Eye (tissue), 1 donor: ENCODE measurements around the gene LGI2.

Experiments used
- DNase-seq: peaks from one replicate; pipeline ENCODE4 v3.0.0-alpha.2; 2015

LGI2 gene

DNA sequence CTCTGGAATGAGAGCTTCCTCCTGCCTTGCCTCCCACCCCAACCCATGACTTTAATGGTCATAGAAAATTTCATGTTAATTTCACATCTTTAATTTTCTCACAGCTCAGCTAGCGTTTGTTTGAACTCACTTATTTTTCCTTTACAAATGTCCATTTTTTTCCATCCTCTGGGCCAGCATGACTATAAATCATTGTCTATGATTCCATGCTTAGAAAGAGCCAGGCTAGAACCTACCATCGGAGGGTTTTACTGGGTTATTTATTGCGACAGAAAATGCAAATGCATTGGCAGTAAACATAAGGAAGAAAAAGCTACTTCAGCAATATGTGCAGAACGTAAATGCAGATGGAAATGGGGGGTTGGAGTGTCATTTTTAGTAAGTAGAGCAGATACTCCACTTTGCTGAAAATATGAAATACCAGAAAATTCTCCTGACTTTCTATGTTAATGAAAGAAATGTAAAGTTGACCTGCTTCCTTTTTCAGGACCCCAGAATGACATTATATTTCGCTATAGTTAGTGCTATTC lies 37.1 kb downstream of the LGI2 start:
- DNase-seq, result no peak

DNA sequence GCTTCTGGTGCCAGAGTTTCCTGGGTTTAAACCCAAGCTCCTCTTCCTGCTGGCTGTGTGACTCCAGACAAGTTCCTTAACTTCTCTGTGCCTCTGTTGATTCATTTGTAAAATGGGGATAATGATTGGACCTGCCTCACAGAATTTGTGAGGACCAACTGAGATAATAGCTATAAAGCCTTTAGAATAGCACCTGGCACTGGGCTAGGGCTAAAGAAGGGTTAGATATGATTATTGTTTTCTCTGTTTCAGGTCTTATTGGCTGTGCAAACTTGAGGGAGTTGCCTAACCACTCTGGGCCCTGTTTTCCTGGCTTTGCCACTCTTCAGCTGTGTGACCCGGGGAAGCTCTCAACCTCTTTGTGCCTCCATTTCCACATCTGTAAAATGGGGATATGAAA lies 37.8 kb downstream of the LGI2 start:
- DNase-seq, result no peak

DNA sequence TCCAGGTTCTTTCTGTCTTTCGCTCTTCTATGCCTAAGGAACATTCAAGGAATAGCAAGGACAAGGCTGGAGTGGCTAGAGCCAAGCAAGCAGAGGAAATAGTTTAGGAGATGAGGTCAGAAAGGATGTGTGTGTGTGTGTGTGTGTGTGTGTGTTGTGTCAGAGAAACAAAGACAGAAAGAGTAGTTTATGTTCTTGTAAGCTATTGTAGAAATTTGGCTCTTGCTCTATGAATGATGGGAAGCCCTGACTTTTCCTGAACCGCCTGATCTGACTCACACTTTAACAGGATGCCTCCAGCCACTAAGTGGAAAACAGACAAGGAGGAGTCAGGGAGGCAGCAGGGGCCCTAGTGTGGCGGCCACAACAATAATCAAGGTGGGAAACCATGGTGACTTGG lies 39.7 kb downstream of the LGI2 start:
- DNase-seq, result no peak

DNA sequence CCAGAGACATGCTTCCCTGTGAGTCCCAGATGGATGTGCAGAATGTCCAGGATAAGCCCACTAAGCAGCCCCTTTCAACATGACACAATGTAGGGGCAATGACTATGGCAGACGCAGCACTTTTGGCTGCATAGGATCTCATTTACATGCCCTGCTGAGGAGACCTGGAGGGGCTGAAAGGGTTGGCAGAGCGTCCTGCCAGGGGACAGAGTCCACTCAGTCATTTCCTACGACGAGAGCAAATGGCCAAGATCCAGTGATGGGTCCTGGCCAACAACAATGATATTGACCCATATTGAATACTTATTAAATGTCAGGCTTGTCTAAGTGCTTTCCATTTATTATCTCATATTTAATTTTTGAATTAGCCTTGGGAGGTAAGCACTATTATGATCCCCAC lies 41.4 kb downstream of the LGI2 start:
- DNase-seq, result no peak

DNA sequence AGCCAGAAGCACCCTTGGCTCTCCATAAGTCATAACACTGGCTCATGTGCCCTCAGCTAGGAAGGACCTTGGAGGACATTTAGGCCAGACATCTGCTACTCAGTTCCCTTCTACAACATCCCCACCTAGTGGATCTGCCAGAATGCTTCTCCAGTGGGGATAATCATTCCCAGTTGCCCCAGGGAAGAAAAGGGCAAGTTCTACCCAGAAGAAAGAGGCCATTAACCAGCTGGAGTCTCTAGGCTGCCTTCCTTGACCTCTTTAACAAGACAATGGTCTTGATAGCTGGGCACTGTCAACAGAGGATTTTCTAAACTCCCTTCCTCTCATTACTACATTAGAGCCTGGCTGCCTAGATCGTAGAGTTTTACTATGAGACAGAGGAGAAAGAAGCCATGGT lies 42.0 kb downstream of the LGI2 start:
- DNase-seq, result peak; percentile 30

DNA sequence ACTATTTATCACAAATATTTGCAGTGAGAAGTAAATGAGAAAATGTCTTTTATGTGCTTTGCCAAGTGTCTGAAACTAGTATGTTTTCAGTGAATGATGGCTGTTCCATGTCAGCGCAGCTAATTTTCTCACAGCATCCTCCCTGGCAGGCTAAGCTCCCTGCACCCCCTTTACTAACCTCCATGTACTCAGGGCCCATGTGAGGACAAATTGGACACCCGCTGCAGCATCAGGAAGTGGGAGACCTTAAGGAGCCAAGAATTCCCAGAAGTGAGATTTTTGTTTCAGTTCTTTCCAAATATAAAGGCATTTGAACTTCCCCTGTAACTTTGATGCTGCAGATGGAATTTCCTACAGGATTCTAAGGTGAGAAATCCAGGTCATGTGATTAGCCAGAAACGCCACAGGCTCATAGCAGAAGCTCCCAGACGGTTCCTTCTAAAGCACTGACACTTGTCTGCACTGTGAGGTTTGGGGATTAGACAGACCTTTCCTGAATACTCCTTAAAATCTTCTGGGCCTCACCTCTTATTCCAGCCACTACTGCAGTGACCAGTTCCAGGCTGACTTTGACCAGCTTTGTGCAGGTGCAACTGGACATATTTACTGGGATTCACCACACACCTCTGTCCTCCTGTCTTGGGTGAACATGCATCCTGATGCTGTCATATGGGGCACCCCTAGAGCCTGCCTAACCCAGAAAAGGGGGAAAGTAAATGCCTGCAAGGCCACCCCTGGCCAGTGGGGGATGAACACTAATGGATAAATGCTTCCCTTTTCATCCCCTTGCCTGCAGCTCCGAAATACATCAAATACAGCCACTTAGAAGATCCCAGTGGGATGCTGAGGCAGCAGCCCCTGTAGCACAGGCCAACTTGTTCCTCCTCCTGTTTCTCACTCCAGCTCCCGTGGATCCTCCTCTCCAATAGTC lies 45.9 kb downstream of the LGI2 start:
- peak; percentile 32 for DNase-seq

DNA sequence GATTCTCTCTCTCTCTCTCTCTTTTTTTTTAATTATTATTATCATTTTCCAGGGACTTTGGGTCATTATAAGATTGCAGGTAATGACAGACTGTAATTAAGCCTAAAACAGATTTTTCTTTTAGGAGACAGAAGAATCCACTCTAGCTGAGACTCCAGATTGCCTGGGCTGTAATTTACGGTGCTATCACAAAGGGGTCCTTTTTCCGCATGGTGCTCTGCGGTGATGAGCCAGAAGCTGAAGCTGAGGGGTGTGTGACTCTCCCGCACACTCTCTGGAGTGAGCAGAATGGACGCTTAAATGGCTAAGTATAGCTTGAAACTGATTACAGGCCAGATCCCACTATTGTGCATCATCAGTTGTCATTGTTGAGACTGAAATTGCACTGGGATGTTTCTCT lies 50.0 kb downstream of the LGI2 start:
- DNase-seq, result peak; percentile 65

DNA sequence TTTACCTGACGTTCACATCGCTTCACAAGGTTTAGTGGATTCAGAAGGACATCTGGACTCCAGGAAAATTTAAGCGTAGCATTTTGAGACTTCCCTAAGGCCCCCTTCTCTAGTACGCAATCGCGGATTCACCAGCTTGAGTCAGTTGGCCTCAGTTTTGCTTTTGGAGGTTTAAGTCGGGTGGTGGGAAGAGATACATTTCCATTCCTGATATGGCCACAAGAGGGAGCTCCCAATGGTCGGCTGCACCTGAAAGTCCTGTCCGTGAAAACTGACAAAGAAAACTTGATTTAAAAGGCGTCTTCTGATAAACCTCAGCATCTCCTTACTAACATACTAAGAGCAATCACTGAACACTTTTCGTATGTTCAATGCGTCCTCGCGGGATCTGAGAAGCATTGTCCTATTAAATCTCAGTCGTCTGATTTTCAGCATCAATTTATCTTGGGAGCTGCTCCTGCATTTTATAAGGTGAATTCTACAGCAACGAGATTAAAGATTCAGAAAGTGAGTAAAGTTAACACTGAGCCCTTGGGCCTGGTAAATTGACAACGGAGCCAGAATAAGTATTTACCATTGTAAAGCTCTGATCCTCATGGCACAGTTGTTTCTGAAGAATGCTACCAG lies 50.6 kb downstream of the LGI2 start:
- DNase-seq, result peak; percentile 89

DNA sequence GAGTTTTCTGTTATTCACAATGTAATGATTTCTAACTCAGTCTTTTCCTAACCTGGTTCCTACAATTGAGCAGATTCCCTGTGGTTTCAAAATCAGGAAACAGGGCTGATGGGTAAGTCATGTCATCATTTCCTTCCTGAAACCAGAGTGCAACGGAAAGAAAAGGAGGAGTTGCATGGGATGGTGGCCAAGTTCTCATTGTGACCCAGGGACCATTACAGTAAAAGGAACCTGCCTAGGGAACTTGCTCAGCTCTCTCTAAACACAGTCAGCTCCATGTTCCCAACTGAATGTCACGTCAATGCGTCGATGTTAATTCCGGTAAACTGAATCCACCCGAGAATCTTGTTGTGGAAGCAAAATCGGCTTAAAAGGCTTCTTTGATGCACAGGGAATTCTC lies 51.2 kb downstream of the LGI2 start:
- DNase-seq, result no peak

DNA sequence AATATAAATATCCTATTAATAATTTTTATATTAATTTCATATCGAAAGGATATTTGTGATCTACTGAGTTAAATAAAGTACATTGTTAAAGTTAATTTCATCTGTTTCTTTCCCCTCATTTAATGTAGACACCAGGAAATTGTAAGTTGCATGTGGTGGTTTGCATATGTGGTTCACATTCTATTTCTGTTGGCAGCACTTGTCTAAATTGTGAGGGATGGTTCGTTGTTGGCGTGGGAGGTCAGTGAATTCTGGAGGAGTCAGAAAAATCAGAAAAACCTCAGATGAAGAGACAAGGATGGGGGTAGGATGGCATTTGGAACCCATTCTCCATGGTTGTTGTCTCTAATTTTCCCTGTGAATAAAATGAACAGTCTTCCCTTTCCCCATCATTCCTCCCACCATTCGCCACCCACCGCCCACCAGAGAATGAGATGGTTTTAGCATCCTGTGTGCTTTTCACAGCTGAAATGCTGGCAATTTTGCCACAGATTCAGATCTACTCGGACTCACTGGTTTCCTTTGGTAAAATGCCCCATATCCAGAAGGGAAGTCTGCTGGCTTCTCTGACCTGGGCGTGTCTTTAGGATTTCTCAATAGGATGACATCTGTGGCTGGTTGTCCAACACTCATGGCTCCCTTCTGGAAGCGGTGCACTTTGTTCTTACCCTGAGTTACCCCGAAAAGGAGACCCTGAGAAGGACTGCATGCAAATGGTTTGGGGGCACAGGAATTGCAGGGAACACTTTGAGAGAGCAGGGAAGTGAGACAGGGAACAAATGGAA lies 52.3 kb downstream of the LGI2 start:
- DNase-seq, result no peak

DNA sequence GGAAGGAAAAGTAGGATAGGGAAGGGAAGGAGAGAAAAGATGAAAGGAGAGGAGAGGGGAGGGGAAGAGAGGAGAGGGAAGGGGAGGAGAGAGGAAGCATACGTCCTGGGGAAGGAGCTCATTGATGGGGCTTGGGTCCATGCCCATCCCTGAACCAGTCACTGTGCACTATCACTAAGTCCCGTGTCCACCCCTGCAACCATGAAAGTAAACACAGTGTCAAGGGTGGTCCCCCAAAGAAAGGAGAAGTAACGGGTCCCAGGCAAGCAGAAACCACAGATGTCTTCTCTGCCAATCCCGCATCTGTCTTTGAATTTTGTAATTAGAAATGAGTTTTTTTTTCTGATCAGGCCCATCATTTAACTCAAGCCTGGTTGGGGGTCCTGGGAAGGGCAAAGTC lies 55.2 kb downstream of the LGI2 start:
- no peak for DNase-seq

DNA sequence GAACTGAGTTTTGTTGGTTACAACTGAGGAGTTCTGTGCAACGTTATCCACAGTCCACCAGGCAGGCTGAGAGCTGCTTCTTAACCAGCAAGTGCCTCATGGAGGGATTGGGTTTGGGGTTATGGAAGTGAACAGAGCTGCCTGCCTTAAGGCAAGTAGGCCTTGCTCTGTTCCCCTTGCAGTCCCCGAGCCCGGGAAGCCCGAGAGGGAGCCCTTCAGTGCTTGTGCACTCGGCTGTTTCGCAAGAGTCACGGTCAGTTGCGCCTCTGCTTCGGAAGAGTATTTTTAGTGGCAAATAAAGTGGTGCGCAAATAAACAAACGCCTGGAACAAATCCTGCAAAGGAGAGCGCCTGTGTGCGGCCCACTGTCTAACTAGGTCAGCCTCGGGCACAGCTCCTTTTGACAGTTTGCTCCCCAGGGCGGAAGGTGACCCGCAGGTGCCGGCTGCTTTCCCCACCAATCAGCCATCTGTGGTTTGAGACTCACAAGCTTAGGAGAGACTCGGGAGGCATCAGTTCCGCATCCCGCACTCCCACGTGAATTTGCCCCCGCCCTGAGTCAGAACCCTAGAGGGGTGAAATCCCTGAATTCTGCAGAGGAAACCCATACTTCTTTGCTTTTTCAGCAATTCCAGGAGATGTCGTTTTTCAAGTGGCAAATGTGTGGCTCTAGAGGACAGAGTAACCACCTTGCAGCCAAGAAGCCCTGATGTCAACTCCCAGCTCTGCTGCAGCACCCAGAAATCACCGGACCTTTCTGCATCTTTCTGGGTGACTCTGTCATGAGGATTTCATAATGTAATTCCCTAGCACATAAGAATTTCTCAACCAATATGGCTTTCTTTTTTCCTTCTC lies 56.8 kb downstream of the LGI2 start:
- DNase-seq, result peak; percentile 30

DNA sequence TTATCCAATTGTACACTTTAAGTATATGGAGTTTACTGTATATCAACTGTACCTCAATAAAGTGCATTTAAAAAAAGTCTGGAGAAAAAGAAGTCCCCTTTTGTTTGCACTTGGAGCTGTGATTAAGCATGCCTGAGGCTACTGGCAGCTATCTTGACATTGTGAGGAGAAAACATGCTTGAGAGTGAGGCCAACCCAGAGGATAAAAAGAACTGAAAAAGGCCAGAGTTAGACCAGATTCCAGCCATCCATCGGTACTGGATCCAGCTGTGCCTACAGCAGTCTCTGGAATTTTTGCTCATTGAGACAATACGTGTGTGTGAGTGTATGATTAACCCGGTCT lies 57.4 kb downstream of the LGI2 start:
- DNase-seq, result no peak

DNA sequence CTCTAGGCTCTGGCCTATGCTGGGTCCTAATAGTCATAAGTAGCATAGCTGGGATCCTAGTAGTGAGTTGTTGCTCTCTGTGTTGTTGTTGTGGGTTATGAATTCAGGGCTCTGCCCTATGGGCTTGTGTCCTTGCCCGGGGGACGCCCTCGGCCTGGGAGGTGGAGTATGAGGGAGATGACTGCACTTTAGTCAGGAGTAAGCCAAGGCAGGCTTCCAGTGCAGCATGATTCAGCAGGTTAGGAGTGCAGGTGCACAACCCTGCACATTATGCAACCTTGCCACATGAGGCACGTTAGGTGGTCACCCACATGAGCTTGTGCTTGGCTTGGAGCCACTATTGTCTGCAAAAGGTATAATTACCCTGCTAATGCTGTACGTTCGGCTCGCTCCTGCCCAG lies 59.6 kb downstream of the LGI2 start:
- DNase-seq, result no peak

DNA sequence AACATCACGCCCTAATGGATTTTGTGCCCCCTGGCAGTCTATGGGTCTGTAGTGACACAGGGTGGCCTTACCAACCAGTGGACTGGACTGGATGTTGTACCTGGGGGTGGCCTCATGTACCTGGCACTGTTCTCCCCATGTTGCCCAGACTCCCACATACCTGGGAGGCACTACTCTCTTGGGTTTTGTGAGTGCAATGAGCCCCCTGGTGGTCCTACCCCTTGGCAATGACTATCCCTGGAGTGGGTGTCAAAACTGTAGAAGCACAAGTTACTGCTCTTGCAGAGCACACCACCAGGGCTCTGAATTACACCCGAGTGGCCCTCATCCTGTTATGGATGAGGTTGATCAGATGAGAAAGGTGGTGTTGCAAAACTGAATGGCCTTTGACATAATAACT lies 60.1 kb downstream of the LGI2 start:
- no peak for DNase-seq

DNA sequence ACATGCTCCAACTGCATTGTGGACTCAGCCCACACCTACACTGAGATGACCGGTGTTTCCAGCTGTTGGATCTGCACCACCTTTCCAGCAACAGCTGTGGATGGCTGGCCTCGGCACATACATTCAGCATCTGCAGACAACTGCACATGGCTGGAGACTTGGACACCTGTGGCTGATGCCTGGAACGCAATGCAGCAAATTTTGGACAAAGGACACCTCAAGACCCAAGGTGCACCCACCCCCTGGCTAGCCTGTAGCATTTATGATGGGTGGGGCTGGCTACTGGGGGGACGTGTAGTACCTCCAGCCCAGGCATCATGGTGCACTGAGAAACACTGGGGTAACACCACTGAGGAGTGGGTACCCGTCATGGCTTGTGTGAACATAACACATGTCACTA lies 60.6 kb downstream of the LGI2 start:
- DNase-seq, result no peak

DNA sequence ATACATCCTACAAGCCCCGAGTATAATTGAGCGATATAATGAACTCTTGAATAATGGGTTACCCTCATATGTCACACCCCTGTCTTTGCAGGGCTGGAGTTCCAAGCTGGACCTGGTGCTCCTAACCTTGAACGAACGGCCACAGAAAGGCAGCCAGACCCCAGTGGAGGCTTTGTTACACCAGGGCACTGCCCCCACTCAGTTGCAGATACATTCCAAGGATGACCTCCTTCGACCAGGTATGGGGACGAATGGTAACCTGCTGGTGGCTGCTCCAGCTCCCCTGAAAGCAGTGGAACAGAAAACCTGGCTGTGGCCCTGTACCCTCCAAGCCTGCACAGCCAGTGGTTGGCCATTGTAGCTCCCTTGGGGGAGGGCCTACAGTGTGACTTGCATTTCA lies 61.3 kb downstream of the LGI2 start:
- no peak for DNase-seq

DNA sequence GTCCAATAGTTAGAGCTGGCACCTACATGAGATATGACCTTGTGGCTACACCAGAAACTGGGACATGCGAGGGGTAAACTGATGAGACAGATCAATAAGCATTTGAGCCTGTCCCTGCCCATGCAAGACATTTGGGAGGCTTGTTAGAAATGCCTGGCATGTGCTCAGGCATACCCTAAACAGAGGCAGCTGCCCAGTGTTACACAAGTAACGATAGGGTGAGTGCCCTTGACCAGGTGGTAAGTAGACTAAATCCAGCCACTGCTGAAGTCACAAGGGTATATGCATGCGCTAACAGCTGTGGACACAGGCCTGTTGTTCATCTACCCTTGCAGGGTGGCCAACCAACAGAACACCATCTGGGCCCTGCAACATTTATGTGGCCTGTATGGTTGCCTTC lies 61.8 kb downstream of the LGI2 start:
- DNase-seq, result no peak

DNA sequence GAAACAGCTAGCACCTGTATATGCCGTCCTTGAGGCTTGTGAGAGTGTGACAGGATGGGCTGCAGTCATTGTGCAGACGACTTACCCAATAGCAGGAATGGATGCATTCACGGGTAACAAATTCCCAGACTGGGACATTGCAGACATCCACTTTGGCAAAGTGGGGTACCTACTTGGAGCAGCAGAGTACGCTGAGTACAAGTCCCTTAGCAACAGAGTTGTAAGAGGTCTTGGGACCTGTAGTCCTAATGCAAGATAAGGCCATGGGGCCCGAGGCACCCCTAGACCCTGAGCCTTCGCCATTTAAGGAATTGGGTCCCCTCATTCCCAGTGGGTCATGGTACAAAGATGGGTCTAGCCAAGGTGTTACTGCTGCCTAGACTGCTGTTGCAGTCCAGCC lies 62.5 kb downstream of the LGI2 start:
- no peak for DNase-seq

DNA sequence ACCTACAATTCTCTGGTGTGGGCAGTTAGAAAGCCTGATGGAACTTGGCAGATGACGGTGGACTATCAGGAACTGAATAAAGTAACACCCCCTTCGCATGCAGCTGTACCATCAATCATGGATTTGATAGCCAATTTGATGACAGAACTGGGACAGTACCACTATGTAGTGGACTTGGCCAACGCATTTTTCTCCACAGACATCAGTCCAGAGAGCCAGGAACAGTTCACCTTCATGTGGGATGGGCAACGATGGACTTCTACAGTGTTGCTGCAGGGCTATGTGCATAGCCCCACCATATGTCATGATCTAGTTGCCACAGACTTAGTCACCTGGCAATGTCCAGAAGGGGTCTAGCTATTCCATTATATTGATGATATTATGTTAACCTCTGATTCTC lies 63.4 kb downstream of the LGI2 start:
- no peak for DNase-seq

DNA sequence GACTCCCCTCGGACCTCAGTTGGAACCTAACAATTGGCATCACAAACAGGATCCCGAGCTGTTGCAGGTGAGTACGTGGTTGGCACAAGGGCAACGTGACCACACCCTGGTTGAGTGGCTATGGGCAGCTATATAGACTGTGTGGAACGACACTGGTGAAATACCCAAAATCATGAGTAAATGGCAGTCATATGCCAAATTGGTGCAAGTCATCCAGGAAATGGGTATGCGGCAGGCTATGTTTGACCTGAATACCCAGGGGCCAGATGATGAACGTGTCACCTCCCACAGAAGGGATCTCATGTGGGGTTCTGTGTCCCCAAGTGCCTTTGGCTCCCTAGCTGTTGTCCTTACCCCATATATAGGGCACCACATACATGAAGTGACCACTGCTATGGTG lies 64.7 kb downstream of the LGI2 start:
- no peak for DNase-seq

DNA sequence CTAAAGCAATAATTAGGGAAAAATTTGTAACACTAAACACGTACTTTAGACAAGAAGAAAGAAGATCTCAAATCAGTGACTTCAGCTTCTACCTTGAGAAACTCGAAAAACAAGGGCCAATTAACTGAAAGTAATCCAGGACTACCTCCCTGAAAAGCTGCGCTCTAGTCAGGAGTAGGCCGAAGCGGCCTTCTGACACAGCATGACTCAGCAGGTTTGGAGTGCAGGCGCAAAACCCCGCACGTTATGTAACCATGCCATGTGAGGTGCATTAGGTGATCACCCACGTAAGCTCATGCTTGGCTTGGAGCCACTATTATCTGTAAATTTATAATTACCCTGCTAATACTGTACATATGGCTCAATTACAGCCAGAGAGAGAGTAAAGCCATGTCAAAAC lies 65.1 kb downstream of the LGI2 start:
- DNase-seq, result no peak

DNA sequence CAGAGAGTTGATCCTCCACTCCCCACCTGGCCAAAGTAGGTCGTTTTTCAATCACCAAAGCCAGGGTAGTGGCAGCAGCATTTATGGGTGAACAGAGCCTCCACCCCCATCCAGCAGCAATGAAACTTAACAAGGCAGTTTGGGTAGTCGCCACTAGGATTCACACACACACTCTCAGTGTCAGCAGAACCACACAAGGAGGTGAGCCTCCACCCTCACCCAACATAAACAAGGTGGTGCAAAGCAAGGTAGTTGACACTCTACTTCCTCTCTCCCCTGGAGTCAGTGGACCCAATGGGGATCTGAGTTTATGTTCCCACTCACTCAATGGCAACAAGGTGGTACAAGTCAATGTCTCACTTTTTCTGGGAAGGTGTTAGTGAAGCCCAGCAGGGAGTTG lies 67.5 kb downstream of the LGI2 start:
- no peak for DNase-seq
